Measurements from ENCODE around the gene EVI2B. TPM values are rescaled to one million over a fixed set of nuclear protein-coding genes. Genes with fewer than 3 reads are reported as not detected.
A peak's percentile ranks its signal among the peaks of the same experiment; 100 is the strongest.
"Not testable (repeated sequence)": the region's sequence is repeated elsewhere in the genome, so short reads cannot be mapped to it uniquely, and the experiment has no call there.

Gene EVI2B
- total and polyA plus RNA-seq, 12 donors = 0.77 to 14.2 (median 1.8) TPM

DNA sequence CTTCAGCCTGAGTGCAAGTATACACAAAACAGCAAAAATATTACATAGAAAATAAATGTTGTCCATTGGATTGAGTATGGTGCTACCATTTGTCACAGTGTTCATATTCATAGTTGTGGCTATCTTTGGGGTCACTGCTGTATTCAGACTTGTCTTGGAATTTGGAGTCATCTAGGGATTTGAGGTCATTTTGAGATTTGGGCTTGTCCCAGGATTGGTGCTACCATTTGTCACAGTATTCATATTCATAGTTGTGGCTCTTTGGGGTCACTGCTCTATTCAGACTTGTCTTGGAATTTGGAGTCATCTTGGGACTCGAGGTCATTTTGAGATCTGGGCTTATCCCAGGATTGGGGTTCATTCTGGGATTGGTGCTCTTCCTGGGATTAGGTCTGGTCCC, 41.6 kb downstream of the EVI2B start:
- WGBS, 2 donors = 98 to 100% methylated on average over 1 of the region's 1 CpG
- TF ChIP-seq, protein P1, sequence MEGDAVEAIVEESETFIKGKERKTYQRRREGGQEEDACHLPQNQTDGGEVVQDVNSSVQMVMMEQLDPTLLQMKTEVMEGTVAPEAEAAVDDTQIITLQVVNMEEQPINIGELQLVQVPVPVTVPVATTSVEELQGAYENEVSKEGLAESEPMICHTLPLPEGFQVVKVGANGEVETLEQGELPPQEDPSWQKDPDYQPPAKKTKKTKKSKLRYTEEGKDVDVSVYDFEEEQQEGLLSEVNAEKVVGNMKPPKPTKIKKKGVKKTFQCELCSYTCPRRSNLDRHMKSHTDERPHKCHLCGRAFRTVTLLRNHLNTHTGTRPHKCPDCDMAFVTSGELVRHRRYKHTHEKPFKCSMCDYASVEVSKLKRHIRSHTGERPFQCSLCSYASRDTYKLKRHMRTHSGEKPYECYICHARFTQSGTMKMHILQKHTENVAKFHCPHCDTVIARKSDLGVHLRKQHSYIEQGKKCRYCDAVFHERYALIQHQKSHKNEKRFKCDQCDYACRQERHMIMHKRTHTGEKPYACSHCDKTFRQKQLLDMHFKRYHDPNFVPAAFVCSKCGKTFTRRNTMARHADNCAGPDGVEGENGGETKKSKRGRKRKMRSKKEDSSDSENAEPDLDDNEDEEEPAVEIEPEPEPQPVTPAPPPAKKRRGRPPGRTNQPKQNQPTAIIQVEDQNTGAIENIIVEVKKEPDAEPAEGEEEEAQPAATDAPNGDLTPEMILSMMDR (IDR thresholded peaks at IDR 0.05) = no peak
- peak overlapping the region in 1 of 10 donors; percentile 69 for H3K27ac ChIP-seq
- H3K4me1 ChIP-seq = peaks cover 13 to 59% (median 45%) of the 10 kb centered on the region in 9 donors
- H3K9me3 ChIP-seq = no peaks in the 10 kb centered on the region
- H3K36me3 ChIP-seq = peaks cover 0 to 73% (median 2%) of the 10 kb centered on the region in 9 donors
- no peak for DNase-seq
- intact Hi-C loops (cut with DNase I) = no loop called here
- no peak for ATAC-seq
- no peak overlapping the region for H3K4me3 ChIP-seq
- H3K27me3 ChIP-seq = no peaks in the 10 kb centered on the region

DNA sequence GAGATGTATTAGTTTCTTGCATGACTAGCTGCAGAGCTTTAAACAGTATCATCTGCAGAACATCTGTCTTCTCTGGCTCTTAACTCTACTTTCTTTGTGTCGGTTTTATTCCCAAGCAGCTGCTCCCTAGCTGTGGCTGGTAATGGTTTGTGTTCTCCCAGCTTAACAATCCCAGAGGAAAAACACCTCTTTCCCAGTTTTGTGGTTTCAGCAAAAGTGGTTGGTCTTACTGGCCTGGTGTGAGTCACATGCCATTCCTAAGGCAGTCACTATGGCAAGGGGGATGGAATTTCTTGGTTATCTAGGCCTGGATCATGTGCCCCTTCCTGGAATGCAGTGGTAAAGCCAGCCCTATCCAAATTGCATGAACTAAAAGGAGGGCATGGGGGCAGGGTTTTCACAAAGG, 44.3 kb downstream of the EVI2B start:
- H3K27ac ChIP-seq = peak overlapping the region in 5 of 10 donors; percentile 32 to 65 (median 47)
- H3K36me3 ChIP-seq = peaks cover 0 to 79% (median 10%) of the 10 kb centered on the region in 9 donors
- intact Hi-C loops (cut with DNase I) = no loop called here
- peak; percentile 68 to 91 (median 72) for ATAC-seq
- H3K4me3 ChIP-seq = no peak overlapping the region
- WGBS, 2 donors = 24 to 36% methylated on average over 1 of the region's 1 CpG
- H3K4me1 ChIP-seq = peaks cover 9 to 48% (median 36%) of the 10 kb centered on the region in 9 donors
- no peaks in the 10 kb centered on the region for H3K9me3 ChIP-seq
- H3K27me3 ChIP-seq = no peaks in the 10 kb centered on the region
- DNase-seq = peak in 1 of 2 donors; percentile 9
- TF ChIP-seq, protein P1 (IDR thresholded peaks at IDR 0.05) = no peak

DNA sequence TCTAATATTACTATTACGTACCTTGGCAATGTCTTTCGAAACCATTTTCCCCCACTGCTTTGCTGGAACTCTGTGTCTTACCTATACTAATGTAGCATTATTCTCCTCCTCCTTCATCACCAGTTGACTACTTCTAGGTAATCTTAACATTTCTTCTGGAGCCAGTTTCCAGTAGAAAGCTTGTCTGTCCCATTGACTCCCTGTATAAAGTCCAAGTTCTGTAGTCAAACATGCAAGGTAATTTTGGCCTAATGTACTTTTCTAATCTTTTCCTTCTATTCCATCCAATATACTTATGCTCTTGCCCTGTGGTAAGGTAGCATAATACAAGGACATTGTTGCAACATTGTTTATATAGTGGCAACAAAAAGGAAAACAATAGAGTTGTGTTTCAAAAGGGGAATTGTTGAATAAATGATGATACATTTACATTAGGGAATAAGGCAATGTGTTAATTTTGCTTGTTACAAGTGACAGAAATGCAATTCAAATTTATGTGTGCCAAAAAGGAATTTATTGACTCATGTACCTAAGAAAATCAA, 44.7 kb downstream of the EVI2B start:
- TF ChIP-seq, protein P1 (IDR thresholded peaks at IDR 0.05) = no peak
- WGBS, 2 donors = 99 to 100% methylated on average over 2 of the region's 2 CpGs
- DNase-seq (no peak), ATAC-seq (no peak)
- H3K36me3 ChIP-seq = peaks cover 0 to 83% (median 10%) of the 10 kb centered on the region in 9 donors
- H3K4me1 ChIP-seq = peaks cover 8 to 44% (median 34%) of the 10 kb centered on the region in 9 donors
- no peak overlapping the region for H3K4me3 ChIP-seq
- H3K27ac ChIP-seq = peak overlapping the region in 5 of 10 donors; percentile 3 to 65 (median 47)
- no peaks in the 10 kb centered on the region for H3K27me3 ChIP-seq
- intact Hi-C loops (cut with DNase I) = no loop called here
- H3K9me3 ChIP-seq = no peaks in the 10 kb centered on the region

DNA sequence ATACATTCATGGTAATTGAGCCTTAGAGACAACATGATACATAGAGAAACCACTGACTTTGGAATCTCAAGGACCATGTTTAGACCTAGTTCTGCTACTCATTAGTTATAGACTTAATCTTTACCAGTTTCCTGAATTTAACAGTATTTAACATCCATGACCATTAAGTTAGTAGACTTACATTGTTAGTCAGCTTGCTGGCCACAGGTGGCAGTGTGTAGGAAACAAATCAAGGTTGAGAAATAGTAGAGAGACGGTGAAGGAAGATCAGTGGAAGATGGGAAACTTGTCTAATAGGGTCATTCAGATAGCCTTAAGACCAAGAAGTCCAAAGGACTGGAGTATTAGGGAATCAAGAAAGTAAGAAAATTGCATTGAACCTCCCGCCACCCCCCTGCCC, 47.8 kb downstream of the EVI2B start:
- H3K27me3 ChIP-seq = no peaks in the 10 kb centered on the region
- H3K4me1 ChIP-seq = peaks cover 0 to 27% (median 19%) of the 10 kb centered on the region in 9 donors
- no peak for DNase-seq
- no peak for ATAC-seq
- TF ChIP-seq, protein P1 (IDR thresholded peaks at IDR 0.05) = peak in 3 of 9 donors; percentile 5 to 35 (median 17)
- H3K4me3 ChIP-seq = no peak overlapping the region
- intact Hi-C loops (cut with DNase I) = no loop called here
- no peak overlapping the region for H3K27ac ChIP-seq
- H3K36me3 ChIP-seq = peaks cover 0 to 93% (median 22%) of the 10 kb centered on the region in 9 donors
- H3K9me3 ChIP-seq = no peaks in the 10 kb centered on the region
- 89 to 94% methylated on average over 2 of the region's 2 CpGs for WGBS, 2 donors

DNA sequence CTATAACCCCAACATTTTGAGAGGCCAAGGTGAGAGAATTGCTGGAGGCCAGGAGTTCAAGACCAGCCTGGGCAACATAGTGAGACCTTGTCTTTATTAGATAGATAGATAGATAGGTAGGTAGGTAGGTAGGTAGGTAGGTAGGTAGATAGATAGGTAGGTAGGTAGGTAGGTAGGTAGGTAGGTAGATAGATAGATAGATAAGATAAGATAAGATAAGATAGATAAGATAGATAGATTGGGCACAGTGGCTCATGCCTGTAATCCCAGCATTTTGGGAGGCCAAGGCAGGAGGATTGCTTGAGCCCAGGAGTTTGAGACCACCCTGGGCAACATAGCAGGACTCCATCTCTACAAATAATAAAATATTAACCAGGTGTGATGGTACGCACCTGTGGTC, 50.9 kb downstream of the EVI2B start:
- DNase-seq; H3K27me3 ChIP-seq; H3K4me1 ChIP-seq; H3K27ac ChIP-seq; H3K4me3 ChIP-seq; H3K9me3 ChIP-seq; ATAC-seq; intact Hi-C loops (cut with DNase I): not testable (repeated sequence)
- peaks cover 0 to 94% (median 36%) of the 10 kb centered on the region in 9 donors for H3K36me3 ChIP-seq
- WGBS, 2 donors = 95 to 98% methylated on average over 1 of the region's 1 CpG

All from heart right ventricle (tissue), 16 donors.